Right cardiac atrium (tissue), 5 donors: ENCODE data around the gene ATPAF2. TPM values are rescaled to one million over a fixed set of nuclear protein-coding genes. Genes with fewer than 3 reads are reported as not detected.
A peak's percentile ranks its signal among the peaks of the same experiment; 100 is the strongest.

Source experiments
- ATAC-seq, 2 donors: fragments of 200-7000 bp; cut with Tn5 transposase; one replicate each; pipeline versions ENCODE4 v1.8.0 to v1.9.1; 2020; ENCODE audit warnings: moderate library complexity in 2 of 2, mild to moderate bottlenecking in 1 of 2
- DNase-seq, 3 donors: peaks; one replicate each; pipeline ENCODE4 v3.0.0-alpha.2; 2020
- H3K27ac ChIP-seq: one replicate; pipeline ENCODE4 v1.5.1; 2013; ENCODE audit warnings: mild to moderate bottlenecking, low read length, control low read depth, moderate library complexity
- H3K27me3 ChIP-seq: one replicate; pipeline ENCODE4 v1.6.1; 2013; ENCODE audit not compliant: control insufficient read depth, insufficient read depth
- H3K4me1 ChIP-seq: one replicate; pipeline ENCODE4 v1.6.1; 2013; ENCODE audit warnings: low read length; ENCODE audit not compliant: control insufficient read depth, insufficient read depth
- H3K4me3 ChIP-seq: one replicate; pipeline ENCODE4 v1.5.1; 2013; ENCODE audit warnings: low read length, control low read depth
- H3K9me3 ChIP-seq: one replicate; pipeline ENCODE4 v1.6.1; 2013; ENCODE audit warnings: low read length; ENCODE audit not compliant: control insufficient read depth
- WGBS: extraction: QIAGEN DNeasy Blood & Tissue Kit; methylation state at CpG from one replicate; pipeline ENCODE4 v1.1.7; 2013; 5-methylcytosine and 5-hydroxymethylcytosine counted together
- intact Hi-C, 4 donors: fragments of 100-400 bp; cut with DNase I; formaldehyde crosslinking; loops; one replicate each; pipeline versions ENCODE4 v1.11.0 to v1.14.0; 2022 to 2023
- polyA plus RNA-seq: library from polyadenylated mRNA; stranded (reverse); fragments of 200-250 nt; gene quantifications from one replicate; pipeline ENCODE4 v1.2.3, GENCODE V29; 2013
- total RNA-seq, 4 donors: library from RNA; stranded (reverse); fragmentation: NEBNext Ultra II Directional; extraction: Animal tissue kit (Norgen Biotek cat#: 25700); gene quantifications; one replicate each; pipeline ENCODE4 v1.2.1, GENCODE V29; 2021
- donor health status: healthy with polysubstance abuse.
- donor health status: DM: no; HTN: yes; CAD: no.
- donor health status: DM: no; HTN: no; CAD: no.
- donor health status: DM: no; HTN: yes; CAD: no; lungs with severe emphysema.
- donor health status: DM: yes; HTN: yes; CAD: no.

Gene ATPAF2
- total and polyA plus RNA-seq, 5 donors: 22.0 to 33.6 (median 31.4) TPM

- Histone ChIP-seq H3K27ac (no peak overlapping the region), H3K9me3 (no peaks in the 10 kb centered on the region), H3K27me3 (no peaks in the 10 kb centered on the region), H3K4me3 (no peak overlapping the region), H3K4me1 (no peaks in the 10 kb centered on the region)
- intact Hi-C loops: no loop called here
- WGBS: 95% methylated on average over 11 of the region's 11 CpGs
- ATAC-seq (peak in 1 of 2 donors; percentile 11), DNase-seq (no peak)
These were observed 26.6 kb upstream of the ATPAF2 start for GRCh38 chr17:18065546-18065945.

- intact Hi-C loops: no loop called here
- WGBS: 39% methylated on average over 2 of the region's 2 CpGs
- H3K27me3 ChIP-seq: no peaks in the 10 kb centered on the region
- H3K4me3 ChIP-seq: no peak overlapping the region
- H3K4me1 ChIP-seq: no peaks in the 10 kb centered on the region
- DNase-seq: no peak
- no peak overlapping the region for H3K27ac ChIP-seq
- no peak for ATAC-seq
- no peaks in the 10 kb centered on the region for H3K9me3 ChIP-seq
These were observed 25.1 kb upstream of the ATPAF2 start for GRCh38 chr17:18064053-18064452.

- no peak overlapping the region for H3K27ac ChIP-seq
- intact Hi-C loops: no loop called here
- no peak overlapping the region for H3K4me3 ChIP-seq
- ATAC-seq (no peak), DNase-seq (no peak)
- 69% methylated on average over 5 of the region's 5 CpGs for WGBS
- H3K27me3 ChIP-seq: no peaks in the 10 kb centered on the region
- H3K4me1 ChIP-seq: no peaks in the 10 kb centered on the region
- H3K9me3 ChIP-seq: no peaks in the 10 kb centered on the region
These were observed 20.3 kb upstream of the ATPAF2 start for GRCh38 chr17:18059283-18059682.

- no peak for DNase-seq
- no peaks in the 10 kb centered on the region for H3K9me3 ChIP-seq
- H3K27ac ChIP-seq: no peak overlapping the region
- 91% methylated on average over 3 of the region's 3 CpGs for WGBS
- no peak overlapping the region for H3K4me3 ChIP-seq
- H3K4me1 ChIP-seq: no peaks in the 10 kb centered on the region
- ATAC-seq: no peak
- intact Hi-C loops: no loop called here
- no peaks in the 10 kb centered on the region for H3K27me3 ChIP-seq
These were observed 17.2 kb upstream of the ATPAF2 start for GRCh38 chr17:18056214-18056613.

GRCh38 chr17:18055597-18055996, 16.6 kb upstream of the ATPAF2 start:
- ATAC-seq: no peak
- no peak for DNase-seq
- Histone ChIP-seq H3K4me1 (no peaks in the 10 kb centered on the region), H3K27ac (no peak overlapping the region), H3K4me3 (no peak overlapping the region), H3K9me3 (no peaks in the 10 kb centered on the region), H3K27me3 (no peaks in the 10 kb centered on the region)
- intact Hi-C loops: no loop called here
- WGBS: 93% methylated on average over 6 of the region's 6 CpGs

GRCh38 chr17:18045691-18046350, 6.9 kb upstream of the ATPAF2 start:
- H3K27me3 ChIP-seq: no peaks in the 10 kb centered on the region
- no peak overlapping the region for H3K4me3 ChIP-seq
- DNase-seq (no peak), ATAC-seq (no peak)
- WGBS: 76% methylated on average over 3 of the region's 3 CpGs
- no peaks in the 10 kb centered on the region for H3K9me3 ChIP-seq
- intact Hi-C loops: no loop called here
- no peak overlapping the region for H3K27ac ChIP-seq
- H3K4me1 ChIP-seq: peaks cover 5% of the 10 kb centered on the region

GRCh38 chr17:18044609-18045008, 5.6 kb upstream of the ATPAF2 start:
- ATAC-seq: no peak
- Histone ChIP-seq H3K27me3 (no peaks in the 10 kb centered on the region), H3K4me3 (no peak overlapping the region), H3K4me1 (peaks cover 10% of the 10 kb centered on the region), H3K27ac (no peak overlapping the region), H3K9me3 (no peaks in the 10 kb centered on the region)
- intact Hi-C loops: no loop called here
- 88% methylated on average over 3 of the region's 3 CpGs for WGBS
- DNase-seq: no peak

GRCh38 chr17:18043491-18043890, 4.5 kb upstream of the ATPAF2 start:
- ATAC-seq: no peak
- Histone ChIP-seq H3K27ac (no peak overlapping the region), H3K27me3 (no peaks in the 10 kb centered on the region), H3K4me1 (peaks cover 10% of the 10 kb centered on the region), H3K4me3 (no peak overlapping the region), H3K9me3 (no peaks in the 10 kb centered on the region)
- intact Hi-C loops: no loop called here
- WGBS: 43% methylated on average over 1 of the region's 1 CpG
- no peak for DNase-seq

- H3K9me3 ChIP-seq: no peaks in the 10 kb centered on the region
- intact Hi-C loops: no loop called here
- 64% methylated on average over 8 of the region's 8 CpGs for WGBS
- H3K4me1 ChIP-seq: peaks cover 14% of the 10 kb centered on the region
- no peak overlapping the region for H3K27ac ChIP-seq
- H3K4me3 ChIP-seq: no peak overlapping the region
- ATAC-seq: no peak
- H3K27me3 ChIP-seq: no peaks in the 10 kb centered on the region
- DNase-seq: no peak
These were observed 4.0 kb upstream of the ATPAF2 start for GRCh38 chr17:18042983-18043382.

- intact Hi-C loops: no loop called here
- DNase-seq: no peak
- Histone ChIP-seq H3K9me3 (no peaks in the 10 kb centered on the region), H3K4me1 (peaks cover 14% of the 10 kb centered on the region), H3K27me3 (no peaks in the 10 kb centered on the region), H3K4me3 (no peak overlapping the region), H3K27ac (no peak overlapping the region)
- WGBS: 42% methylated on average over 1 of the region's 1 CpG
- no peak for ATAC-seq
These were observed 2.8 kb upstream of the ATPAF2 start for GRCh38 chr17:18041776-18042175.

GRCh38 chr17:18040261-18040858, 1.4 kb upstream of the ATPAF2 start:
- WGBS: 23% methylated on average over 6 of the region's 6 CpGs
- no peaks in the 10 kb centered on the region for H3K27me3 ChIP-seq
- H3K4me3 ChIP-seq: peak overlapping the region; percentile 83
- H3K9me3 ChIP-seq: no peaks in the 10 kb centered on the region
- peak in 1 of 3 donors; percentile 51 for DNase-seq
- ATAC-seq: no peak
- H3K4me1 ChIP-seq: peaks cover 16% of the 10 kb centered on the region
- intact Hi-C loops: no loop called here
- no peak overlapping the region for H3K27ac ChIP-seq
